SK-N-SH (cell line): ENCODE results near the gene TP63. TPM values are rescaled to one million over a fixed set of nuclear protein-coding genes. Genes with fewer than 3 reads are reported as not detected.

Experiments used
- CTCF ChIA-PET: fragments of 300-600, 350-600 bp; formaldehyde crosslinking; extraction: SDS; loops from one replicate; lab custom pipeline; 2021; lab: Yijun Ruan, JAX
- POLR2A ChIA-PET: fragments of 350-600 bp; sonication (Branson Sonifier 250); formaldehyde crosslinking; extraction: SDS; loops from one replicate; lab custom pipeline; 2020; ENCODE audit warnings: antibody characterized with exemption, inconsistent platforms; lab: Yijun Ruan, JAX
- DNase-seq: peaks from one replicate; pipeline ENCODE4 v3.0.0; 2012
- H2AFZ ChIP-seq: fragments of 200-600 bp; sonication (generic); 2 replicates; pipeline ENCODE4 v1.8.1; 2016; ENCODE audit warnings: antibody characterized with exemption, mild to moderate bottlenecking, low read depth
- H3F3A ChIP-seq: fragments of 200-600 bp; sonication (generic); replicated peaks from 2 replicates; pipeline ENCODE3; 2016; ENCODE audit warnings: antibody characterized with exemption, mild to moderate bottlenecking; ENCODE audit not compliant: insufficient read depth
- H3K27ac ChIP-seq, 2 experiments: fragments of 200-500 bp in 1 of 2; fragments of 200-600 bp in 1 of 2; sonication (Bioruptor generic) in 1 of 2; sonication (generic), shearing (Covaris generic) in 1 of 2; 2 replicates each; pipeline versions ENCODE4 v1.5.1 to v1.6.1; 2014 to 2016; ENCODE audit warnings: low read depth in 2 of 2, inconsistent platforms in 1 of 2, low read length in 1 of 2, mild to moderate bottlenecking in 1 of 2, mixed read lengths in 1 of 2
- H3K27me3 ChIP-seq: fragments of 200-600 bp; sonication (generic), shearing (Covaris generic); 2 replicates; pipeline ENCODE4 v1.6.1; 2016; ENCODE audit warnings: mixed run types; ENCODE audit not compliant: insufficient read depth
- H3K36me3 ChIP-seq, 2 experiments: fragments of 200-500 bp in 1 of 2; fragments of 200-600 bp in 1 of 2; sonication (Bioruptor generic) in 1 of 2; sonication (generic) in 1 of 2; replicated peaks in 1 of 2; 2 replicates each; pipeline versions ENCODE3 to v1.5.1; 2014 to 2016; ENCODE audit warnings: low read length in 1 of 2, mild to moderate bottlenecking in 1 of 2; ENCODE audit not compliant: insufficient read depth in 2 of 2, control insufficient read depth in 1 of 2
- H3K4me1 ChIP-seq, 2 experiments: fragments of 200-500 bp in 1 of 2; fragments of 200-600 bp in 1 of 2; sonication (Bioruptor generic) in 1 of 2; sonication (generic), shearing (Covaris generic) in 1 of 2; 2 replicates each; pipeline versions ENCODE4 v1.5.1 to v1.6.1; 2014 to 2016; ENCODE audit warnings: low read depth in 1 of 2, low read length in 1 of 2, mixed run types in 1 of 2; ENCODE audit not compliant: insufficient read depth in 2 of 2, control insufficient read depth in 1 of 2
- H3K4me2 ChIP-seq: fragments of 200-600 bp; sonication (generic), shearing (Covaris generic); 2 replicates; pipeline ENCODE4 v1.6.1; 2017; ENCODE audit warnings: mixed run types
- H3K4me3 ChIP-seq, 2 experiments: fragments of 200-500 bp in 1 of 2; fragments of 200-600 bp in 1 of 2; sonication (Bioruptor generic) in 1 of 2; sonication (generic), shearing (Covaris generic) in 1 of 2; 2 replicates each; pipeline versions ENCODE4 v1.5.1 to v1.8.1; 2014 to 2016; ENCODE audit warnings: low read depth in 2 of 2, inconsistent platforms in 1 of 2, low read length in 1 of 2, mild to moderate bottlenecking in 1 of 2, mixed read lengths in 1 of 2, moderate library complexity in 1 of 2
- H3K79me2 ChIP-seq: fragments of 200-600 bp; sonication (generic); 2 replicates; pipeline ENCODE4 v1.8.1; 2017; ENCODE audit warnings: mild to moderate bottlenecking; ENCODE audit not compliant: insufficient read depth
- H3K9ac ChIP-seq: fragments of 200-600 bp; sonication (generic); 2 replicates; pipeline ENCODE4 v1.6.1; 2017; ENCODE audit warnings: mixed run types
- H3K9me2 ChIP-seq: fragments of 200-600 bp; sonication (generic); 2 replicates; pipeline ENCODE4 v1.6.1; 2017; ENCODE audit warnings: mixed run types
- H3K9me3 ChIP-seq: fragments of 200-600 bp; sonication (generic); 2 replicates; pipeline ENCODE4 v1.6.1; 2017; ENCODE audit warnings: mixed run types, mild to moderate bottlenecking, moderate library complexity
- H4K20me1 ChIP-seq: fragments of 200-600 bp; sonication (generic); 2 replicates; pipeline ENCODE4 v1.6.1; 2017; ENCODE audit warnings: mild to moderate bottlenecking, mixed run types; ENCODE audit not compliant: insufficient read depth
- CTCF ChIP-seq: fragments of 200-600 bp; sonication (generic); IDR thresholded peaks from 2 replicates; pipeline ENCODE4 v1.6.1; 2017; ENCODE audit warnings: antibody characterized with exemption, mild to moderate bottlenecking, moderate library complexity
- ELF1 ChIP-seq: IDR thresholded peaks from 2 replicates; pipeline ENCODE4 v1.4.0; 2012
- FOSL2 ChIP-seq: IDR thresholded peaks from 2 replicates; pipeline ENCODE4 v1.4.0; 2012; ENCODE audit warnings: low read depth, mild to moderate bottlenecking, moderate library complexity, borderline replicate concordance
- IRF3 ChIP-seq: fragments of 150-350 bp; IDR thresholded peaks from 2 replicates; pipeline ENCODE4 v1.6.1; 2016; ENCODE audit warnings: mild to moderate bottlenecking, low read depth, low read length
- NFIC ChIP-seq: IDR thresholded peaks from 2 replicates; pipeline ENCODE4 v1.4.0; 2012; ENCODE audit warnings: borderline replicate concordance
- NRF1 ChIP-seq: IDR thresholded peaks from 2 replicates; pipeline ENCODE4 v1.6.1; 2012; ENCODE audit warnings: low read depth, mild to moderate bottlenecking, low read length
- REST ChIP-seq: IDR thresholded peaks from 2 replicates; pipeline ENCODE4 v1.6.1; 2012; ENCODE audit warnings: mild to moderate bottlenecking, low read depth, low read length, moderate library complexity
- RFX5 ChIP-seq: IDR thresholded peaks from 2 replicates; pipeline ENCODE4 v1.6.1; 2012; ENCODE audit warnings: mild to moderate bottlenecking, improper control_type of control experiment, low read length
- TAF1 ChIP-seq: IDR thresholded peaks from 2 replicates; pipeline ENCODE4 v1.6.1; 2012; ENCODE audit warnings: low read depth, mild to moderate bottlenecking, low read length, moderate library complexity, borderline replicate concordance
- USF1 ChIP-seq: IDR thresholded peaks from 2 replicates; pipeline ENCODE4 v1.4.0; 2012; ENCODE audit warnings: low read depth, borderline replicate concordance
- YY1 ChIP-seq: IDR thresholded peaks from 2 replicates; pipeline ENCODE4 v1.4.0; 2012; ENCODE audit warnings: low read depth, mild to moderate bottlenecking
- WGBS: methylation state at CpG from one replicate; pipeline ENCODE4 v1.1.6; 2017; ENCODE audit warnings: low lambda C conversion rate; 5-methylcytosine and 5-hydroxymethylcytosine counted together
- polyA plus RNA-seq, 3 experiments: library from polyadenylated mRNA; depleted of rRNA; stranded (reverse); fragments of >200 nt; gene quantifications; 2 replicates each; pipeline ENCODE4 v1.2.3, GENCODE V29; 2012

TP63 gene
- polyA plus RNA-seq, 1 of the 3 experiments (the other 2 are of a cell fraction) = not detected

- Histone ChIP-seq H3K9ac (no peak overlapping the region), H3K4me2 (no peak overlapping the region), H4K20me1 (no peaks in the 10 kb centered on the region), H3F3A (no peaks in the 10 kb centered on the region), H3K9me3 (no peaks in the 10 kb centered on the region), H3K9me2 (no peaks in the 10 kb centered on the region), H3K79me2 (no peaks in the 10 kb centered on the region), H2AFZ (no peak overlapping the region), H3K4me1 (no peaks in the 10 kb centered on the region), H3K36me3 (no peaks in the 10 kb centered on the region), H3K4me3 (no peak overlapping the region), H3K27me3 (no peaks in the 10 kb centered on the region; the same call in 1 of the 2 replicates), H3K27ac (no peak overlapping the region)
- DNase-seq = no peak
- ChIA-PET POLR2A (no interaction called here), CTCF (interaction anchor here (1.5 kb wide), 1 partner anchor 25 kb away, joined by 3 read pairs; no protein-coding TSS in a partner anchor)
- no peak for TF ChIP-seq TAF1
- WGBS = 25% methylated on average over 5 of the region's 5 CpGs
These were observed 166.0 kb downstream of the TP63 start for GRCh38 chr3:189797103-189797750.

- no peak overlapping the region for H3K4me2 ChIP-seq
- H3K9me3 ChIP-seq = no peaks in the 10 kb centered on the region
- TF ChIP-seq YY1 (no peak), USF1 (no peak), TAF1 (no peak), IRF3 (no peak), NFIC (no peak), RFX5 (no peak), REST (no peak), CTCF (no peak), ELF1 (no peak), NRF1 (no peak), FOSL2 (no peak)
- TF ChIP-seq, all 33 proteins: peak for 0
- H3F3A ChIP-seq = no peaks in the 10 kb centered on the region
- H3K79me2 ChIP-seq = no peaks in the 10 kb centered on the region
- H4K20me1 ChIP-seq = no peaks in the 10 kb centered on the region
- ChIA-PET CTCF (interaction anchor here (1.2 kb wide), 1 partner anchor 13 kb away, joined by 3 read pairs; no protein-coding TSS in a partner anchor), POLR2A (no interaction called here)
- H3K27ac ChIP-seq = no peak overlapping the region
- no peaks in the 10 kb centered on the region; the same call in 1 of the 2 replicates for H3K27me3 ChIP-seq
- H3K9me2 ChIP-seq = no peaks in the 10 kb centered on the region
- no peak for DNase-seq
- H3K4me1 ChIP-seq = no peaks in the 10 kb centered on the region
- H3K4me3 ChIP-seq = no peak overlapping the region
- WGBS = 10% methylated on average over 1 of the region's 1 CpG
- no peak overlapping the region for H2AFZ ChIP-seq
- no peak overlapping the region for H3K9ac ChIP-seq
- H3K36me3 ChIP-seq = no peaks in the 10 kb centered on the region
These were observed 168.2 kb downstream of the TP63 start for GRCh38 chr3:189799366-189799765.
